ENCODE measurements around the gene RBM6. TPM values are rescaled to one million over a fixed set of nuclear protein-coding genes. Genes with fewer than 3 reads are reported as not detected.

The RBM6 gene
- total RNA-seq, 2 experiments from 2014 or later: 99.3 to 106 TPM

- Histone ChIP-seq H3K4me1 (ENCODE audit: insufficient read depth, low read length) (peaks cover 3% of the 10 kb centered on the region), H3K27me3 (ENCODE audit: control insufficient read depth in 1 of 2, insufficient read depth in 2 of 2, low read length in 2 of 2) (no peaks in the 10 kb centered on the region), H3K36me3 (ENCODE audit: insufficient read depth, low read length) (peaks cover 4% of the 10 kb centered on the region), H3K4me3 (ENCODE audit: low read length) (no peak overlapping the region), H3K9me3 (ENCODE audit: control insufficient read depth in 1 of 2, insufficient read depth in 1 of 2, low read length in 2 of 2) (no peaks in the 10 kb centered on the region), H3K27ac (ENCODE audit: low read depth in 1 of 2, low read length in 2 of 2) (no peak overlapping the region)
- no peaks in the 10 kb centered on the region for H3K9me3 Mint-ChIP-seq
- H3K36me3 Mint-ChIP-seq (ENCODE audit: low read depth): peaks cover 19% of the 10 kb centered on the region
- no peak overlapping the region for H3K4me3 Mint-ChIP-seq
- H3K27me3 Mint-ChIP-seq: no peaks in the 10 kb centered on the region
- POLR2A ChIA-PET: interaction anchor here (0.6 kb wide), 1 partner anchor 34 kb away, joined by 3 read pairs; no protein-coding TSS in a partner anchor
- DNase-seq (no peak), ATAC-seq (ENCODE audit: poor library complexity) (no peak)
- CTCF ChIA-PET: interaction anchor here (0.7 kb wide), 2 partner anchors 117 to 168 kb away, joined by 3 read pairs; no protein-coding TSS in a partner anchor
- no peak for TF ChIP-seq CTCF (IDR thresholded peaks at IDR 0.05)
- peak overlapping the region; percentile 30 for H3K27ac Mint-ChIP-seq
- intact Hi-C loops (cut with DNase I, micrococcal nuclease): no loop called here
- peaks cover 28% of the 10 kb centered on the region for H3K4me1 Mint-ChIP-seq (ENCODE audit: low read depth)
Measured at GRCh38 chr3:49955636-49956035, 15.7 kb downstream of the RBM6 start.

GRCh38 chr3:49966233-49966942 is 26.4 kb downstream of the RBM6 start:
- H3K4me3 Mint-ChIP-seq: no peak overlapping the region
- CTCF ChIA-PET: no interaction called here
- no peaks in the 10 kb centered on the region for H3K27me3 Mint-ChIP-seq
- no peak for DNase-seq
- no peaks in the 10 kb centered on the region for H3K9me3 Mint-ChIP-seq
- no peak overlapping the region for H3K27ac Mint-ChIP-seq
- POLR2A ChIA-PET: no interaction called here
- Histone ChIP-seq H3K36me3 (ENCODE audit: insufficient read depth, low read length) (peaks cover 43% of the 10 kb centered on the region), H3K27ac (ENCODE audit: low read depth in 1 of 2, low read length in 2 of 2) (no peak overlapping the region), H3K4me1 (ENCODE audit: insufficient read depth, low read length) (no peaks in the 10 kb centered on the region), H3K27me3 (ENCODE audit: control insufficient read depth in 1 of 2, insufficient read depth in 2 of 2, low read length in 2 of 2) (no peaks in the 10 kb centered on the region), H3K9me3 (ENCODE audit: control insufficient read depth in 1 of 2, insufficient read depth in 1 of 2, low read length in 2 of 2) (no peaks in the 10 kb centered on the region), H3K4me3 (ENCODE audit: low read length) (no peak overlapping the region)
- intact Hi-C loops (cut with DNase I, micrococcal nuclease): no loop called here
- peaks cover 50% of the 10 kb centered on the region for H3K36me3 Mint-ChIP-seq (ENCODE audit: low read depth)
- no peak for ATAC-seq (ENCODE audit: poor library complexity)
- no peak for TF ChIP-seq CTCF (IDR thresholded peaks at IDR 0.05)
- H3K4me1 Mint-ChIP-seq (ENCODE audit: low read depth): peaks cover 16% of the 10 kb centered on the region

GRCh38 chr3:49967291-49967690 is 27.3 kb downstream of the RBM6 start:
- Histone ChIP-seq H3K9me3 (ENCODE audit: control insufficient read depth in 1 of 2, insufficient read depth in 1 of 2, low read length in 2 of 2) (no peaks in the 10 kb centered on the region), H3K27ac (ENCODE audit: low read depth in 1 of 2, low read length in 2 of 2) (no peak overlapping the region), H3K27me3 (ENCODE audit: control insufficient read depth in 1 of 2, insufficient read depth in 2 of 2, low read length in 2 of 2) (no peaks in the 10 kb centered on the region), H3K4me3 (ENCODE audit: low read length) (no peak overlapping the region), H3K4me1 (ENCODE audit: insufficient read depth, low read length) (no peaks in the 10 kb centered on the region), H3K36me3 (ENCODE audit: insufficient read depth, low read length) (peaks cover 49% of the 10 kb centered on the region)
- DNase-seq (no peak), ATAC-seq (ENCODE audit: poor library complexity) (no peak)
- intact Hi-C loops (cut with DNase I, micrococcal nuclease): no loop called here
- Mint-ChIP-seq H3K9me3 (no peaks in the 10 kb centered on the region), H3K27me3 (no peaks in the 10 kb centered on the region), H3K4me1 (ENCODE audit: low read depth) (peaks cover 16% of the 10 kb centered on the region), H3K4me3 (no peak overlapping the region), H3K27ac (no peak overlapping the region), H3K36me3 (ENCODE audit: low read depth) (peaks cover 59% of the 10 kb centered on the region)
- POLR2A ChIA-PET: no interaction called here
- TF ChIP-seq CTCF (IDR thresholded peaks at IDR 0.05): no peak
- CTCF ChIA-PET: no interaction called here

All from CD4-positive, alpha-beta T cell (primary cell).